ENCODE results near the gene PMFBP1.

DNA sequence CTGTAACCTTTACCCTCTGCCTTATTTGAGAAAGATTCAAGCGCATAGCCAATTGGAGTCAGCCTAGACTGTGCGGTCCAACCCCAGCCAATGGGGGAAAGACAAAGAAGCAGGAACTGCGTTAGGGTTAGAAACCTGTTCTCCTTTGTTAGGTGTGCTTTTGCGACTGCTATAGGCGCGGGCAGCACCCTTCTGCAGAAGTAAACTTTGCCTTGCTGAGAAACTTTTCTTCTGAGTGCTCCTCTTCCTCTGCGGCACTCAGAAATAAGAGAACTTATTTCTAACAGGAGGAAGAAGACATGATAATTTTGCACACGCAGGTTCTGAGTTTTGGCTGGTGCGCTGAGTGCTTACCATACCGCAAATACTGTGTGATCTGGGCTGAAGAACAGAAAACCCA lies 87.5 kb downstream of the PMFBP1 start:
- TF ChIP-seq, protein P1, sequence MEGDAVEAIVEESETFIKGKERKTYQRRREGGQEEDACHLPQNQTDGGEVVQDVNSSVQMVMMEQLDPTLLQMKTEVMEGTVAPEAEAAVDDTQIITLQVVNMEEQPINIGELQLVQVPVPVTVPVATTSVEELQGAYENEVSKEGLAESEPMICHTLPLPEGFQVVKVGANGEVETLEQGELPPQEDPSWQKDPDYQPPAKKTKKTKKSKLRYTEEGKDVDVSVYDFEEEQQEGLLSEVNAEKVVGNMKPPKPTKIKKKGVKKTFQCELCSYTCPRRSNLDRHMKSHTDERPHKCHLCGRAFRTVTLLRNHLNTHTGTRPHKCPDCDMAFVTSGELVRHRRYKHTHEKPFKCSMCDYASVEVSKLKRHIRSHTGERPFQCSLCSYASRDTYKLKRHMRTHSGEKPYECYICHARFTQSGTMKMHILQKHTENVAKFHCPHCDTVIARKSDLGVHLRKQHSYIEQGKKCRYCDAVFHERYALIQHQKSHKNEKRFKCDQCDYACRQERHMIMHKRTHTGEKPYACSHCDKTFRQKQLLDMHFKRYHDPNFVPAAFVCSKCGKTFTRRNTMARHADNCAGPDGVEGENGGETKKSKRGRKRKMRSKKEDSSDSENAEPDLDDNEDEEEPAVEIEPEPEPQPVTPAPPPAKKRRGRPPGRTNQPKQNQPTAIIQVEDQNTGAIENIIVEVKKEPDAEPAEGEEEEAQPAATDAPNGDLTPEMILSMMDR (IDR thresholded peaks at IDR 0.05), result no peak
- TF ChIP-seq POLR2A (IDR thresholded peaks at IDR 0.05), result no peak

All from adrenal gland (tissue), 5 donors.